Caco-2 (cell line): ENCODE measurements around the gene MON2. TPM values are rescaled to one million over a fixed set of nuclear protein-coding genes. Genes with fewer than 3 reads are reported as not detected.

Experiments used
- BruUV-seq: library from RNA; stranded (reverse); fragments of 400-500 nt; replicated peaks from 2 replicates; lab custom pipeline; 2021; lab: Mats Ljungman, UMichigan
- CTCF ChIA-PET: fragments of 300-600 bp; sonication (Branson Sonifier 250); formaldehyde crosslinking; loops from one replicate; lab custom pipeline; 2022; ENCODE audit warnings: antibody characterized with exemption; lab: Charles Lee
- POLR2A ChIA-PET: fragments of 300-600 bp; sonication (Branson Sonifier 250); formaldehyde crosslinking; loops from one replicate; lab custom pipeline; 2022; ENCODE audit warnings: antibody characterized with exemption; lab: Charles Lee
- DNase-seq, 2 experiments: peaks; one replicate each; pipeline versions ENCODE4 v3.0.0 to v3.0.0-alpha.2; 2020 to 2022
- H3K27me3 ChIP-seq: replicated peaks from 2 replicates; pipeline ENCODE4 v1.6.0; 2011; ENCODE audit warnings: low read length; ENCODE audit not compliant: control insufficient read depth, insufficient read depth
- H3K36me3 ChIP-seq: 2 replicates; pipeline ENCODE4 v1.5.1; 2011; ENCODE audit warnings: low read length; ENCODE audit not compliant: control insufficient read depth, insufficient read depth
- H3K4me1 ChIP-seq: fragments of 250-450 bp; sonication (Bioruptor Pico); 2 replicates; pipeline ENCODE4 v1.5.1; 2020; ENCODE audit warnings: mild to moderate bottlenecking
- H3K4me3 ChIP-seq: 2 replicates; pipeline ENCODE4 v1.5.1; 2011; ENCODE audit warnings: low read depth, mild to moderate bottlenecking, control low read depth, low read length
- H3K9me3 ChIP-seq: fragments of 250-450 bp; sonication (Bioruptor Pico); 2 replicates; pipeline ENCODE4 v1.5.1; 2020; ENCODE audit warnings: mild to moderate bottlenecking, moderate library complexity
- H3K27ac Mint-ChIP-seq: one replicate; pipeline ENCODE4 v1.8.0; 2022; ENCODE audit warnings: mixed read lengths; ENCODE audit not compliant: unreplicated experiment
- H3K27me3 Mint-ChIP-seq: one replicate; pipeline ENCODE4 v1.8.0; 2022; ENCODE audit warnings: mixed read lengths; ENCODE audit not compliant: insufficient read depth, unreplicated experiment
- H3K36me3 Mint-ChIP-seq: one replicate; pipeline ENCODE4 v1.8.0; 2022; ENCODE audit warnings: mild to moderate bottlenecking, mixed read lengths; ENCODE audit not compliant: insufficient read depth, unreplicated experiment
- H3K4me1 Mint-ChIP-seq: one replicate; pipeline ENCODE4 v1.8.0; 2022; ENCODE audit warnings: low read depth, mixed read lengths; ENCODE audit not compliant: unreplicated experiment
- H3K4me3 Mint-ChIP-seq: one replicate; pipeline ENCODE4 v1.8.0; 2022; ENCODE audit warnings: mild to moderate bottlenecking, moderate library complexity, mixed read lengths; ENCODE audit not compliant: unreplicated experiment
- H3K9me3 Mint-ChIP-seq: one replicate; pipeline ENCODE4 v1.8.0; 2022; ENCODE audit warnings: mixed read lengths; ENCODE audit not compliant: unreplicated experiment
- intact Hi-C: fragments of 100-400 bp; cut with micrococcal nuclease; formaldehyde crosslinking; loops from one replicate; pipeline ENCODE4 v1.10.0; 2022; ENCODE audit not compliant: unreplicated experiment
- total RNA-seq: library from RNA; stranded (reverse); gene quantifications from 2 replicates; pipeline ENCODE4 v1.2.3, GENCODE V29; 2022
- TF ChIP-seq, protein P1 (sequence below), 2 experiments: fragments of 200-600 bp in 1 of 2; IDR thresholded peaks; 1 replicate in 1 of 2; 2 replicates in 1 of 2; pipeline versions ENCODE4 v1.5.1 to v1.8.0; 2011 to 2022; ENCODE audit warnings: antibody characterized with exemption in 1 of 2, control low read depth in 1 of 2, inconsistent platforms in 1 of 2, low read depth in 1 of 2, low read length in 1 of 2, mild to moderate bottlenecking in 1 of 2, moderate library complexity in 1 of 2; ENCODE audit not compliant: insufficient read depth in 1 of 2, severe bottlenecking in 1 of 2, unreplicated experiment in 1 of 2

MON2 gene
- total RNA-seq, 1 experiment from 2014 or later = 30.8 TPM

DNA sequence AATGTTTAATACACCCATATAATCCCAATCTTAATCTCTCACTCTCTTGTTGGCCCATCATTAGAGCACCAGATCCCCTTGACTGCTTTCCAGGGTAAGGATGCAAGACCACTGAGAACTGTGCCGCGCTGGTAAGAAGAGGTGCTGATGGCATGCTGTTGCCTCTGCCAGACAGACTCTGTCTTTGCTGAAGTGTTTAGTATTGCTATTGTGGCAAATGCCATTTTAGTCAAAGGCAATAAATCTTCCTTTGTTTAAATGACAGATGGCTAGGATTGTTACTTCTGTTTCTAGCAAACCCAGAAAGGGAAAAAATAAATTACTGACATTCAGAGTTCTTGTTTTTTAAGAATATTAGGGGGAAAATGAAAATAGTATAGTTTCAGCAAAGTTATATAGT lies 152.3 kb downstream of the MON2 start:
- ChIA-PET CTCF (no interaction called here), POLR2A (no interaction called here)
- Mint-ChIP-seq H3K4me1 (no peaks in the 10 kb centered on the region), H3K27ac (no peak overlapping the region), H3K9me3 (no peaks in the 10 kb centered on the region), H3K36me3 (no peaks in the 10 kb centered on the region), H3K4me3 (no peak overlapping the region), H3K27me3 (no peaks in the 10 kb centered on the region)
- BruUV-seq = no TSS peak
- TF ChIP-seq, protein P1, sequence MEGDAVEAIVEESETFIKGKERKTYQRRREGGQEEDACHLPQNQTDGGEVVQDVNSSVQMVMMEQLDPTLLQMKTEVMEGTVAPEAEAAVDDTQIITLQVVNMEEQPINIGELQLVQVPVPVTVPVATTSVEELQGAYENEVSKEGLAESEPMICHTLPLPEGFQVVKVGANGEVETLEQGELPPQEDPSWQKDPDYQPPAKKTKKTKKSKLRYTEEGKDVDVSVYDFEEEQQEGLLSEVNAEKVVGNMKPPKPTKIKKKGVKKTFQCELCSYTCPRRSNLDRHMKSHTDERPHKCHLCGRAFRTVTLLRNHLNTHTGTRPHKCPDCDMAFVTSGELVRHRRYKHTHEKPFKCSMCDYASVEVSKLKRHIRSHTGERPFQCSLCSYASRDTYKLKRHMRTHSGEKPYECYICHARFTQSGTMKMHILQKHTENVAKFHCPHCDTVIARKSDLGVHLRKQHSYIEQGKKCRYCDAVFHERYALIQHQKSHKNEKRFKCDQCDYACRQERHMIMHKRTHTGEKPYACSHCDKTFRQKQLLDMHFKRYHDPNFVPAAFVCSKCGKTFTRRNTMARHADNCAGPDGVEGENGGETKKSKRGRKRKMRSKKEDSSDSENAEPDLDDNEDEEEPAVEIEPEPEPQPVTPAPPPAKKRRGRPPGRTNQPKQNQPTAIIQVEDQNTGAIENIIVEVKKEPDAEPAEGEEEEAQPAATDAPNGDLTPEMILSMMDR (IDR thresholded peaks at IDR 0.05; ENCODE audit: insufficient read depth in 1 of 2, low read depth in 1 of 2, low read length in 1 of 2, severe bottlenecking in 1 of 2, unreplicated experiment in 1 of 2) = no peak
- H3K36me3 ChIP-seq = no peaks in the 10 kb centered on the region
- DNase-seq = no peak
- no peaks in the 10 kb centered on the region for H3K9me3 ChIP-seq
- peaks cover 6% of the 10 kb centered on the region; the same call in 1 of the 2 replicates for H3K4me1 ChIP-seq
- no peak overlapping the region for H3K4me3 ChIP-seq
- no peaks in the 10 kb centered on the region for H3K27me3 ChIP-seq
- intact Hi-C loops = no loop called here

DNA sequence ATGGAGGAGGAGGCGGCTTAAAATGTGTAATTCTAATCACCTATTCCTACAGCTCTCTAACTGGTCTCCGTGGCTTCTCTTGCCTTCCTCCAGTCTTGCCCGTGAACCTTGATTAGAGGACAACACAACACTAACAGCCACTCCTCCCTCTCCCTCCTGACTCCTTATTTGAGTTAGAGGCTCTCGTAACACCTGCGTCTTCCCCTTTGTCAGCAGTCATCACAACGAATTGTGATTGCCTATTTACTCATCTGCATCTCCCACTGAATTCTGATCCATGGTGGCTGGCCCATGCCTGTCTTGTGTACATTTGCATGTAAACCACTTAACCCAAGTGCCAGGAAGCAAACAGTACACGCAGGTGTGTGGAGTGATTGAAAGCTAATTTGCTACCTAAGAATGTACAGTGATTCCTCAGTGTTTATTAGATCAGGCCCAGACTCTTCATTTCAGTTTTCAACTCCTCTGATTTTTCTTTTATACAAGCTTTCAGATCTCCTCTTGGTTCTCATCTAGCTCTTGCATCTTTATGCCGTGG lies 154.5 kb downstream of the MON2 start:
- no TSS peak for BruUV-seq
- Histone ChIP-seq H3K36me3 (no peaks in the 10 kb centered on the region), H3K9me3 (no peaks in the 10 kb centered on the region), H3K4me3 (no peak overlapping the region), H3K4me1 (peaks cover 6% of the 10 kb centered on the region; the same call in 1 of the 2 replicates), H3K27me3 (no peaks in the 10 kb centered on the region)
- Mint-ChIP-seq H3K9me3 (no peaks in the 10 kb centered on the region), H3K27me3 (no peaks in the 10 kb centered on the region), H3K4me3 (no peak overlapping the region), H3K36me3 (no peaks in the 10 kb centered on the region), H3K27ac (no peak overlapping the region), H3K4me1 (no peaks in the 10 kb centered on the region)
- ChIA-PET POLR2A (interaction anchor here (0.5 kb wide), 1 partner anchor 42 kb away, joined by 3 read pairs; no protein-coding TSS in a partner anchor), CTCF (no interaction called here)
- DNase-seq = no peak
- TF ChIP-seq, protein P1 (IDR thresholded peaks at IDR 0.05; ENCODE audit: insufficient read depth in 1 of 2, low read depth in 1 of 2, low read length in 1 of 2, severe bottlenecking in 1 of 2, unreplicated experiment in 1 of 2) = no peak
- intact Hi-C loops = no loop called here

- no peaks in the 10 kb centered on the region for H3K4me1 Mint-ChIP-seq
- H3K9me3 Mint-ChIP-seq = no peaks in the 10 kb centered on the region
- ChIA-PET POLR2A (no interaction called here), CTCF (no interaction called here)
- intact Hi-C loops = no loop called here
- H3K36me3 ChIP-seq = no peaks in the 10 kb centered on the region
- no peak overlapping the region for H3K27ac Mint-ChIP-seq
- H3K27me3 ChIP-seq = no peaks in the 10 kb centered on the region
- H3K4me3 ChIP-seq = no peak overlapping the region
- H3K9me3 ChIP-seq = no peaks in the 10 kb centered on the region
- H3K4me3 Mint-ChIP-seq = no peak overlapping the region
- peaks cover 6% of the 10 kb centered on the region; the same call in 1 of the 2 replicates for H3K4me1 ChIP-seq
- no peaks in the 10 kb centered on the region for H3K36me3 Mint-ChIP-seq
- TF ChIP-seq, protein P1 (IDR thresholded peaks at IDR 0.05; ENCODE audit: insufficient read depth in 1 of 2, low read depth in 1 of 2, low read length in 1 of 2, severe bottlenecking in 1 of 2, unreplicated experiment in 1 of 2) = no peak
- no TSS peak for BruUV-seq
- DNase-seq = no peak
- H3K27me3 Mint-ChIP-seq = no peaks in the 10 kb centered on the region
These were observed 155.6 kb downstream of the MON2 start for GRCh38 chr12:62622177-62622576.
